ENCODE measurements around the gene LYZL2. TPM values are rescaled to one million over a fixed set of nuclear protein-coding genes. Genes with fewer than 3 reads are reported as not detected.
A peak's percentile ranks its signal among the peaks of the same experiment; 100 is the strongest.

The LYZL2 gene
- total and polyA plus RNA-seq, 9 of the 15 experiments (the other 6 are each of a cell fraction or from before 2014, with no cell fraction given): not detected

- FAIRE-seq: no peak
- 1% methylated on average over 5 of the region's 5 CpGs for WGBS (ENCODE audit: insufficient coverage, low coverage, missing lambda C conversion rate)
- intact Hi-C loops (cut with micrococcal nuclease): no loop called here
Observed at GRCh38 chr10:30619966-30620365, 9.6 kb downstream of the LYZL2 start.

More at GRCh38 chr10:30619966-30620365, 9.6 kb downstream of the LYZL2 start:
- no TSS peak for BruUV-seq (replicated peaks)
- no peaks in the 10 kb centered on the region for H3K79me2 ChIP-seq (ENCODE audit: control insufficient read depth, insufficient read depth, low read length)
- ChIA-PET POLR2A (no interaction called here), CTCF (ENCODE audit: low intra/inter-chr PET ratio) (no interaction called here)
- peaks cover 2 to 16% of the 10 kb centered on the region in 2 experiments; a peak in 3 of 5 replicates for H3K27me3 ChIP-seq (ENCODE audit: control insufficient read depth in 2 of 2, insufficient read depth in 2 of 2, low read length in 2 of 2)
- no peak overlapping the region for H2AFZ ChIP-seq (ENCODE audit: low read depth, low read length)
- H3K9me3 ChIP-seq (replicated peaks; ENCODE audit: control insufficient read depth, insufficient read depth, low read depth, low read length): no peaks in the 10 kb centered on the region
- H3K4me1 ChIP-seq (replicated peaks in 1 of 2; ENCODE audit: control insufficient read depth in 2 of 2, insufficient read depth in 2 of 2, low read length in 2 of 2): no peaks in the 10 kb centered on the region
- TF ChIP-seq ZBTB40 (IDR thresholded peaks at IDR 0.05): peak; percentile 92
- TF ChIP-seq ZBTB40 (CRISPR knock-in tag; IDR thresholded peaks at IDR 0.05): peak; percentile 67; the same call in 1 of the 2 replicates
- TF ChIP-seq UBTF (IDR thresholded peaks at IDR 0.05; ENCODE audit: borderline replicate concordance in 1 of 2, low read depth in 2 of 2, low read length in 2 of 2): no peak
- no peak overlapping the region for H3K4me2 ChIP-seq (ENCODE audit: insufficient read depth, low read length)
- in situ Hi-C loops (cut with MboI): no loop called here
- no peak overlapping the region for H3K27ac ChIP-seq (ENCODE audit: extremely low read depth, low read depth, low read length)
- H3K36me3 ChIP-seq (ENCODE audit: control insufficient read depth, insufficient read depth, low read length): no peaks in the 10 kb centered on the region
- no peak for ATAC-seq
- no peak overlapping the region for H3K4me3 ChIP-seq
- no peaks in the 10 kb centered on the region for H3K9me1 ChIP-seq (ENCODE audit: control insufficient read depth, insufficient read depth, low read length)
- no peaks in the 10 kb centered on the region for H4K20me1 ChIP-seq (replicated peaks; ENCODE audit: control insufficient read depth, insufficient read depth, low read length)
- no peak overlapping the region for H3K9ac ChIP-seq (ENCODE audit: insufficient read depth in 1 of 2, low read depth in 2 of 2, low read length in 2 of 2)
- DNase-seq (ENCODE audit: extremely low read depth in 1 of 4, low spot score in 3 of 4): no peak
